Smooth muscle cell (in vitro differentiated cells): Measurements from ENCODE around the gene PRKG1. TPM values are rescaled to one million over a fixed set of nuclear protein-coding genes. Genes with fewer than 3 reads are reported as not detected.

Source experiments
- DNase-seq: peaks from one replicate; lab custom pipeline; 2025; ENCODE audit not compliant: unreplicated experiment; lab: John Stamatoyannopoulos, UW
- H2AFZ ChIP-seq: fragments of 200-600 bp; sonication (generic); 2 replicates; pipeline ENCODE4 v1.6.0; 2016; ENCODE audit warnings: antibody characterized with exemption, low read depth, mild to moderate bottlenecking
- H3F3A ChIP-seq: fragments of 200-600 bp; sonication (generic); 2 replicates; pipeline ENCODE4 v1.6.0; 2017; ENCODE audit warnings: antibody characterized with exemption, low read depth
- H3K27ac ChIP-seq: fragments of 200-600 bp; sonication (generic); 2 replicates; pipeline ENCODE4 v1.5.1; 2016; ENCODE audit warnings: low read depth, mild to moderate bottlenecking
- H3K27me3 ChIP-seq: fragments of 200-600 bp; sonication (generic); 2 replicates; pipeline ENCODE4 v1.6.1; 2016; ENCODE audit warnings: low read depth, mild to moderate bottlenecking
- H3K36me3 ChIP-seq: fragments of 200-600 bp; sonication (generic); 2 replicates; pipeline ENCODE4 v1.5.1; 2016; ENCODE audit warnings: low read depth
- H3K4me1 ChIP-seq: fragments of 200-600 bp; sonication (generic); 2 replicates; pipeline ENCODE4 v1.5.1; 2016; ENCODE audit warnings: low read depth
- H3K4me2 ChIP-seq: fragments of 200-600 bp; sonication (generic); 2 replicates; pipeline ENCODE4 v1.6.0; 2016; ENCODE audit warnings: mild to moderate bottlenecking
- H3K4me3 ChIP-seq: fragments of 200-600 bp; sonication (generic); 2 replicates; pipeline ENCODE4 v1.5.1; 2016; ENCODE audit warnings: mild to moderate bottlenecking
- H3K79me2 ChIP-seq: fragments of 200-600 bp; sonication (generic); 2 replicates; pipeline ENCODE4 v1.6.0; 2016; ENCODE audit warnings: low read depth, mild to moderate bottlenecking
- H3K9ac ChIP-seq: fragments of 200-600 bp; sonication (generic); 2 replicates; pipeline ENCODE4 v1.6.0; 2016; ENCODE audit warnings: low read depth
- H3K9me3 ChIP-seq: fragments of 200-600 bp; sonication (generic); replicated peaks from 2 replicates; pipeline ENCODE4 v1.5.1; 2016; ENCODE audit warnings: low read depth
- H4K20me1 ChIP-seq: fragments of 200-600 bp; sonication (generic); 2 replicates; pipeline ENCODE4 v1.6.0; 2016; ENCODE audit warnings: low read depth
- WGBS: methylation state at CpG from one replicate; pipeline ENCODE4 v1.1.7; 2016; ENCODE audit warnings: low lambda C conversion rate; 5-methylcytosine and 5-hydroxymethylcytosine counted together
- polyA plus RNA-seq: library from polyadenylated mRNA; unstranded; fragments of >200 nt; fragmentation: Nextera tagmentation; extraction: Ambion mirVana; gene quantifications from 2 replicates; pipeline ENCODE4 v1.2.1, GENCODE V29; 2016
- total RNA-seq: library from RNA; depleted of rRNA; stranded (reverse); fragments of >200 nt; gene quantifications from 2 replicates; pipeline ENCODE4 v1.2.3, GENCODE V29; 2014
- TF ChIP-seq, protein P1 (sequence below): fragments of 200-600 bp; sonication (generic); IDR thresholded peaks from 2 replicates; pipeline ENCODE4 v1.5.1; 2017; ENCODE audit warnings: borderline replicate concordance, mild to moderate bottlenecking, antibody characterized with exemption; ENCODE audit not compliant: insufficient read depth, poor library complexity, severe bottlenecking

Gene PRKG1
- total and polyA plus RNA-seq, 2 experiments from 2014 or later, result 7.2 to 13.4 TPM

DNA sequence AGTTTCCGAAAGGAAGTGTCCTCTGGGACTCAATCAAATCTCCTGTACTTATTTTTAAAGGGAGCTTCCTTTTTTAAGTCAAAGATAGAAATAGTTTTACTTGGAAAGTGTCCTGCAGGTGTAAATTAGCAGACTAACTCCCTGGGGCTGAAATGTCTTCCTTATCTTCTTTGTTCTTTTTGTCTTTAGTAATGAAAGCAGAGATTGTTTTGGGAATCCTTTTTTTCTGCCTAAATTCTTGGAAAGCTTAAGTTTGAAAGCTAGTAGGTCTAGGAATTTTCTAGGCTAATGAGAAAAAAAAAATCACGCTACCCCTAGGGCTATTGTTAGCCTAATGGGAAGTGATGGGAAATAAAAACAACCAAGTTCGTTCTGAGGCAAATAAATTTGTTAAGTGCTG, 764.2 kb downstream of the PRKG1 start:
- WGBS, result 40% methylated on average over 3 of the region's 3 CpGs
- Histone ChIP-seq H3K4me3 (no peak overlapping the region), H3K27ac (no peak overlapping the region), H3K36me3 (peaks cover 8% of the 10 kb centered on the region), H3K4me2 (no peak overlapping the region), H3F3A (no peaks in the 10 kb centered on the region), H3K9me3 (no peaks in the 10 kb centered on the region), H3K79me2 (no peaks in the 10 kb centered on the region), H3K4me1 (peaks cover 21% of the 10 kb centered on the region), H4K20me1 (no peaks in the 10 kb centered on the region), H3K9ac (no peak overlapping the region), H3K27me3 (no peaks in the 10 kb centered on the region), H2AFZ (no peak overlapping the region)
- no peak for DNase-seq
- TF ChIP-seq, protein P1, sequence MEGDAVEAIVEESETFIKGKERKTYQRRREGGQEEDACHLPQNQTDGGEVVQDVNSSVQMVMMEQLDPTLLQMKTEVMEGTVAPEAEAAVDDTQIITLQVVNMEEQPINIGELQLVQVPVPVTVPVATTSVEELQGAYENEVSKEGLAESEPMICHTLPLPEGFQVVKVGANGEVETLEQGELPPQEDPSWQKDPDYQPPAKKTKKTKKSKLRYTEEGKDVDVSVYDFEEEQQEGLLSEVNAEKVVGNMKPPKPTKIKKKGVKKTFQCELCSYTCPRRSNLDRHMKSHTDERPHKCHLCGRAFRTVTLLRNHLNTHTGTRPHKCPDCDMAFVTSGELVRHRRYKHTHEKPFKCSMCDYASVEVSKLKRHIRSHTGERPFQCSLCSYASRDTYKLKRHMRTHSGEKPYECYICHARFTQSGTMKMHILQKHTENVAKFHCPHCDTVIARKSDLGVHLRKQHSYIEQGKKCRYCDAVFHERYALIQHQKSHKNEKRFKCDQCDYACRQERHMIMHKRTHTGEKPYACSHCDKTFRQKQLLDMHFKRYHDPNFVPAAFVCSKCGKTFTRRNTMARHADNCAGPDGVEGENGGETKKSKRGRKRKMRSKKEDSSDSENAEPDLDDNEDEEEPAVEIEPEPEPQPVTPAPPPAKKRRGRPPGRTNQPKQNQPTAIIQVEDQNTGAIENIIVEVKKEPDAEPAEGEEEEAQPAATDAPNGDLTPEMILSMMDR, result no peak

DNA sequence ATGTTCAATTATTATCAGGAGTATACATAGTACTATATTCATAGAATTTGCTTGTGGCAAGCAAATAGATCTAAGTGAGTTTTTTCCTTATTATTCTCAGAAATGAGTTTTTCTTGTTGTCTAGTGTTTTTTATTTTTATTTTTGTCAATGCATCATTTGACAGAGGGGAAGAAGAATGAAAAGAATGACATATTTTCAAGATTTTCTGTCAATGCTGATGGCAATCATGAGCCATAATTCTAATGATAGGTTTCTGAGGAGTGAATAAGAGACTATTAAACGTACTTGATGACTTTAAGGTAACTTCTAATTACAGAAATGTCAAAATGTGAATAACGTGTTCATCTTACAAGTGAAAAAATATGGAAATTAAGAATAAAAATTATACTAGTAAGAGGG, 769.7 kb downstream of the PRKG1 start:
- WGBS, result 84% methylated on average over 2 of the region's 2 CpGs
- Histone ChIP-seq H3F3A (no peaks in the 10 kb centered on the region), H3K27ac (no peak overlapping the region), H3K4me2 (no peak overlapping the region), H3K27me3 (no peaks in the 10 kb centered on the region), H3K9me3 (no peaks in the 10 kb centered on the region), H2AFZ (no peak overlapping the region), H3K4me3 (no peak overlapping the region), H3K36me3 (no peaks in the 10 kb centered on the region), H4K20me1 (no peaks in the 10 kb centered on the region), H3K79me2 (no peaks in the 10 kb centered on the region), H3K9ac (no peak overlapping the region), H3K4me1 (peaks cover 11% of the 10 kb centered on the region)
- TF ChIP-seq, protein P1, result no peak
- no peak for DNase-seq

DNA sequence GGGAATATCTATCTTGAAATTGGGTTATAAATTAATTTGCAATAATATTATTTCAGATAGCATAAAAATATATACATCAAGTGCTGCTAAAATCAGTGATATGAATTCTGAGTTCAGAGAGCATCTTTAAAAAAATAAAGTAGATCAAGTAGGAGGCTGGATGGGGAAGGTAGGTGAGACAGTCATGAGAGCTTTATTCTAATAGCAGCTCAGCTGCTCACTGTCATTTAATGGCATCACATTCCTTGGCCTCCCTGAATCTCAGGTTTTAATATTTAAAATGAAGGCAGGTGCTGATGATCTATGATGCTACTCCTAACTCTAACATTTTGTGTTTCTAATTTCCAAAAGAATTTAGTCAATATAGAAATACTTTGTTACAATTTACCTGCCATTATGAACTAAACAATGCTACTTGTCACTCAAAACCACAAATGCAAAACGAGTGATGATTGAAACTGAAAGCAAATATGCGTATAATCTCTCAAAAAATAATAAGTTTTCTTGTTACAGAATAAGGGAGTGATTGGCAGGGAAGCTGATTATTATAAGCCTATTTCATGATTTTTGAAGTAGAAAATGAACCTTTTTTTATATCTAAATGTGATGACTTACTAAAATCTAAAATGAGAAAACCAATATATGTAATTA, 772.7 kb downstream of the PRKG1 start:
- Histone ChIP-seq H3K4me3 (no peak overlapping the region), H3K9me3 (no peaks in the 10 kb centered on the region)

More for the DNA sequence above, 772.7 kb downstream of the PRKG1 start:
- WGBS, result 88% methylated on average over 2 of the region's 2 CpGs
- H3K79me2 ChIP-seq, result no peaks in the 10 kb centered on the region
- H3K36me3 ChIP-seq, result no peaks in the 10 kb centered on the region
- H4K20me1 ChIP-seq, result no peaks in the 10 kb centered on the region
- H3K4me2 ChIP-seq, result no peak overlapping the region
- H3F3A ChIP-seq, result no peaks in the 10 kb centered on the region
- H3K27me3 ChIP-seq, result no peaks in the 10 kb centered on the region
- no peak overlapping the region for H3K9ac ChIP-seq
- peaks cover 3% of the 10 kb centered on the region for H3K4me1 ChIP-seq
- H3K27ac ChIP-seq, result no peak overlapping the region
- TF ChIP-seq, protein P1, result no peak
- H2AFZ ChIP-seq, result no peak overlapping the region
- DNase-seq, result no peak
